HCT116 (cell line): ENCODE measurements around the gene RPS6KA2. TPM values are rescaled to one million over a fixed set of nuclear protein-coding genes. Genes with fewer than 3 reads are reported as not detected.

ENCODE experiments used
- ATAC-seq: fragments of 200-7000 bp; cut with Tn5 transposase; 2 replicates; pipeline ENCODE4 v1.9.1; 2020; ENCODE audit warnings: mild to moderate bottlenecking, moderate library complexity
- BruUV-seq: library from RNA; stranded (reverse); fragments of 400-500 nt; replicated peaks from 2 replicates; lab custom pipeline; 2021; lab: Mats Ljungman, UMichigan
- CTCF ChIA-PET: fragments of 300-600 bp; sonication (Branson Sonifier 250); formaldehyde crosslinking; loops from one replicate; lab custom pipeline; 2021; ENCODE audit warnings: antibody characterized with exemption; lab: Charles Lee
- POLR2A ChIA-PET: fragments of 300-600, 350-600 bp; sonication (Branson Sonifier 250); formaldehyde crosslinking; loops from one replicate; lab custom pipeline; 2021; ENCODE audit warnings: antibody characterized with exemption; lab: Charles Lee
- RAD21 ChIA-PET, 2 experiments: fragments of 300-600 bp; sonication (Branson Sonifier 250); formaldehyde crosslinking; loops; one replicate each; lab custom pipeline; 2023; ENCODE audit warnings: low total read pairs in 2 of 2; ENCODE audit not compliant: uncharacterized antibody in 2 of 2, unreplicated experiment in 2 of 2, low non-redundant PET in 1 of 2; lab: Charles Lee
- DNase-seq: peaks from one replicate; pipeline ENCODE4 v3.0.0-alpha.2; 2010; ENCODE audit warnings: low read depth, low spot score
- H2AFZ ChIP-seq: fragments of 200-600 bp; shearing (Covaris generic), sonication (generic); 2 replicates; pipeline ENCODE4 v1.6.1; 2017; ENCODE audit warnings: low read depth, mixed run types, mixed read lengths, antibody characterized with exemption, low read length; ENCODE audit not compliant: poor library complexity, severe bottlenecking
- H3K27ac ChIP-seq: 2 replicates; pipeline ENCODE4 v1.5.1; 2012; ENCODE audit warnings: low read depth, low read length
- H3K27me3 ChIP-seq: fragments of 200-600 bp; sonication (generic); 2 replicates; pipeline ENCODE4 v1.6.1; 2016; ENCODE audit warnings: mixed run types, low read length, mixed read lengths; ENCODE audit not compliant: insufficient read depth
- H3K36me3 ChIP-seq, 2 experiments: fragments of 200-500 bp in 1 of 2; fragments of 200-600 bp in 1 of 2; sonication (Bioruptor generic) in 1 of 2; sonication (generic) in 1 of 2; 2 replicates each; pipeline versions ENCODE4 v1.5.1 to v1.6.1; 2014 to 2016; ENCODE audit warnings: low read length in 2 of 2, inconsistent platforms in 1 of 2, mixed read lengths in 1 of 2, mixed run types in 1 of 2; ENCODE audit not compliant: insufficient read depth in 2 of 2, control insufficient read depth in 1 of 2
- H3K4me1 ChIP-seq, 2 experiments: fragments of 200-600 bp in 1 of 2; sonication (generic) in 1 of 2; 2 replicates each; pipeline versions ENCODE4 v1.5.1 to v1.6.1; 2012 to 2017; ENCODE audit warnings: low read length in 2 of 2, inconsistent platforms in 1 of 2, mild to moderate bottlenecking in 1 of 2, mixed read lengths in 1 of 2, mixed run types in 1 of 2, moderate library complexity in 1 of 2; ENCODE audit not compliant: insufficient read depth in 2 of 2, control insufficient read depth in 1 of 2
- H3K4me2 ChIP-seq: fragments of 200-600 bp; sonication (generic); 2 replicates; pipeline ENCODE4 v1.6.1; 2017; ENCODE audit warnings: mixed run types, low read length, mixed read lengths
- H3K4me3 ChIP-seq, 2 experiments: fragments of 200-600 bp in 1 of 2; sonication (generic) in 1 of 2; replicated peaks in 1 of 2; 2 replicates each; pipeline ENCODE4 v1.5.1; 2011 to 2016; ENCODE audit warnings: low read length in 2 of 2, control low read depth in 1 of 2, low read depth in 1 of 2, mild to moderate bottlenecking in 1 of 2, mixed read lengths in 1 of 2, mixed run types in 1 of 2
- H3K79me2 ChIP-seq: fragments of 200-600 bp; sonication (generic); 2 replicates; pipeline ENCODE4 v1.6.1; 2017; ENCODE audit warnings: mild to moderate bottlenecking, mixed run types, low read length, moderate library complexity, mixed read lengths; ENCODE audit not compliant: insufficient read depth
- H3K9ac ChIP-seq: fragments of 200-600 bp; sonication (generic); 2 replicates; pipeline ENCODE4 v1.6.1; 2016; ENCODE audit warnings: low read length, mixed read lengths
- H3K9me2 ChIP-seq: fragments of 200-600 bp; sonication (generic), shearing (Covaris generic); 2 replicates; pipeline ENCODE4 v1.6.1; 2017; ENCODE audit warnings: mixed run types, mild to moderate bottlenecking, moderate library complexity; ENCODE audit not compliant: insufficient read depth
- H3K9me3 ChIP-seq, 2 experiments: fragments of 200-500 bp in 1 of 2; fragments of 200-600 bp in 1 of 2; sonication (Bioruptor generic) in 1 of 2; sonication (generic) in 1 of 2; 2 replicates each; pipeline ENCODE4 v1.6.1; 2014 to 2017; ENCODE audit warnings: low read length in 2 of 2, mixed read lengths in 2 of 2, inconsistent platforms in 1 of 2, low read depth in 1 of 2, mild to moderate bottlenecking in 1 of 2, mixed run types in 1 of 2, moderate library complexity in 1 of 2; ENCODE audit not compliant: control insufficient read depth in 1 of 2, insufficient read depth in 1 of 2
- H4K20me1 ChIP-seq: fragments of 200-600 bp; sonication (generic), shearing (Covaris generic); 2 replicates; pipeline ENCODE4 v1.6.1; 2017; ENCODE audit warnings: mixed run types, mild to moderate bottlenecking, moderate library complexity; ENCODE audit not compliant: insufficient read depth
- ATF3 ChIP-seq: IDR thresholded peaks from 2 replicates; pipeline ENCODE4 v1.6.1; 2012
- EZH2 ChIP-seq: fragments of 200-600 bp; sonication (generic); IDR thresholded peaks from 2 replicates; pipeline ENCODE4 v1.6.1; 2017; ENCODE audit warnings: antibody characterized with exemption, mixed run types
- EZH2phosphoT487 ChIP-seq: fragments of 200-600 bp; IDR thresholded peaks from 2 replicates; pipeline ENCODE4 v1.6.1; 2018; ENCODE audit warnings: antibody characterized with exemption, borderline replicate concordance
- POLR2AphosphoS5 ChIP-seq: IDR thresholded peaks from 2 replicates; pipeline ENCODE4 v1.6.1; 2011; ENCODE audit warnings: mild to moderate bottlenecking, low read depth, low read length, moderate library complexity
- REST ChIP-seq: IDR thresholded peaks from 2 replicates; pipeline ENCODE4 v1.6.1; 2012; ENCODE audit warnings: low read depth
- SIN3A ChIP-seq: IDR thresholded peaks from 2 replicates; pipeline ENCODE4 v1.6.1; 2012; ENCODE audit warnings: low read depth
- TCF7L2 ChIP-seq: IDR thresholded peaks from 2 replicates; pipeline ENCODE4 v1.7.0; 2011; ENCODE audit warnings: borderline replicate concordance, inconsistent platforms; ENCODE audit not compliant: insufficient read depth, insufficient read length; ENCODE audit errors: extremely low read depth
- YY1 ChIP-seq: IDR thresholded peaks from 2 replicates; pipeline ENCODE4 v1.6.1; 2011; ENCODE audit warnings: low read length, low read depth, moderate library complexity, mild to moderate bottlenecking; ENCODE audit not compliant: insufficient replicate concordance; ENCODE audit errors: extremely low read depth
- ZNF274 ChIP-seq: fragments of 200-500 bp; sonication (Bioruptor generic); IDR thresholded peaks from 2 replicates; pipeline ENCODE4 v1.6.1; 2014; ENCODE audit warnings: mild to moderate bottlenecking, low read depth, low read length, inconsistent platforms
- intact Hi-C: fragments of 100-400 bp; cut with micrococcal nuclease; formaldehyde crosslinking; loops from 2 replicates; pipeline ENCODE4 v1.10.0; 2022
- total RNA-seq: library from RNA; stranded (reverse); gene quantifications from one replicate; pipeline ENCODE4 v1.2.1, GENCODE V29; 2021; ENCODE audit not compliant: unreplicated experiment

The RPS6KA2 gene
- total RNA-seq, 1 experiment from 2014 or later: 8.5 TPM

GRCh38 chr6:166379103-166379586, 247.9 kb downstream of the RPS6KA2 start:
- H3K27me3 ChIP-seq: no peaks in the 10 kb centered on the region
- peaks cover 0 to 13% of the 10 kb centered on the region in 2 experiments; a peak in 2 of 4 replicates for H3K4me1 ChIP-seq
- no peak overlapping the region for H2AFZ ChIP-seq
- H3K9me3 ChIP-seq: no peaks in the 10 kb centered on the region
- ChIA-PET CTCF (no interaction called here), POLR2A (no interaction called here), RAD21 (no interaction called here)
- no TSS peak for BruUV-seq
- no peaks in the 10 kb centered on the region for H4K20me1 ChIP-seq
- H3K4me2 ChIP-seq: no peak overlapping the region
- H3K36me3 ChIP-seq: no peaks in the 10 kb centered on the region
- DNase-seq (no peak), ATAC-seq (no peak)
- H3K79me2 ChIP-seq: no peaks in the 10 kb centered on the region
- no peak overlapping the region for H3K4me3 ChIP-seq
- H3K9me2 ChIP-seq: no peaks in the 10 kb centered on the region
- intact Hi-C loops: no loop called here
- H3K9ac ChIP-seq: no peak overlapping the region
- H3K27ac ChIP-seq: no peak overlapping the region
- TF ChIP-seq ZNF274: no peak
- TF ChIP-seq ATF3: no peak
- no peak for TF ChIP-seq SIN3A
- TF ChIP-seq EZH2: no peak
- TF ChIP-seq TCF7L2: no peak
- no peak for TF ChIP-seq YY1
- TF ChIP-seq EZH2phosphoT487: no peak
- no peak for TF ChIP-seq POLR2AphosphoS5
- no peak for TF ChIP-seq REST
